K562 (cell line): ENCODE data around the gene TNFAIP8L2. TPM values are rescaled to one million over a fixed set of nuclear protein-coding genes. Genes with fewer than 3 reads are reported as not detected.

Experiments used
- ARID1B ChIP-seq: fragments of 450-650 bp; IDR thresholded peaks from 2 replicates; pipeline ENCODE4 v1.6.1; 2016; ENCODE audit warnings: antibody characterized with exemption, mild to moderate bottlenecking, inconsistent platforms
- ATF4 ChIP-seq: fragments of 450-650 bp; formaldehyde crosslinking; IDR thresholded peaks from 2 replicates; pipeline ENCODE4 v1.4.0; 2022; ENCODE audit warnings: mild to moderate bottlenecking, moderate library complexity
- BDP1 ChIP-seq: IDR thresholded peaks from 3 replicates; pipeline ENCODE4 v1.6.1; 2011; ENCODE audit not compliant: insufficient read length, insufficient read depth
- DIDO1 ChIP-seq: fragments of 450-650 bp; IDR thresholded peaks from 2 replicates; pipeline ENCODE4 v1.6.1; 2016; ENCODE audit warnings: low read depth, missing biosample characterization, missing genetic modification characterization
- ETV1 ChIP-seq: fragments of 450-650 bp; conservative IDR thresholded peaks from 2 replicates; pipeline ENCODE4 v1.6.1; 2016; ENCODE audit warnings: missing genetic modification characterization, control low read depth, low read depth, missing compliant biosample characterization
- EZH2 ChIP-seq: IDR thresholded peaks from 2 replicates; pipeline ENCODE4 v1.6.1; 2012; ENCODE audit warnings: low read depth, mild to moderate bottlenecking, inconsistent platforms, low read length, borderline replicate concordance
- MAFG ChIP-seq: fragments of 450-650 bp; conservative IDR thresholded peaks from 2 replicates; pipeline ENCODE4 v1.6.1; 2016; ENCODE audit warnings: missing genetic modification characterization, missing compliant biosample characterization
- POLR2B ChIP-seq: fragments of 450-650 bp; IDR thresholded peaks from 2 replicates; pipeline ENCODE4 v1.6.1; 2018; ENCODE audit warnings: low read depth; ENCODE audit not compliant: partially characterized antibody
- RFX7 ChIP-seq: fragments of 250-450 bp; sonication (Bioruptor Pico); IDR thresholded peaks from 2 replicates; pipeline ENCODE4 v1.5.1; 2021; ENCODE audit warnings: mild to moderate bottlenecking
- SAP30 ChIP-seq: fragments of 200-600 bp; sonication (generic); IDR thresholded peaks from 2 replicates; pipeline ENCODE4 v1.6.1; 2012; ENCODE audit warnings: borderline replicate concordance, low read depth, mild to moderate bottlenecking, moderate library complexity, low read length, control low read depth, inconsistent platforms; ENCODE audit not compliant: insufficient read depth, poor library complexity, severe bottlenecking
- ZNF274 ChIP-seq: IDR thresholded peaks from 2 replicates; pipeline ENCODE4 v1.6.1; 2011; ENCODE audit warnings: low read depth, mild to moderate bottlenecking, low read length, moderate library complexity, borderline replicate concordance
- ZNF311 ChIP-seq: fragments of 250-450 bp; sonication (Bioruptor Pico); IDR thresholded peaks from 2 replicates; pipeline ENCODE4 v1.4.0; 2020; ENCODE audit warnings: mild to moderate bottlenecking, moderate library complexity
- ZNF324 ChIP-seq: fragments of 250-450 bp; sonication (Bioruptor Pico); IDR thresholded peaks from 2 replicates; pipeline ENCODE4 v1.4.0; 2020; ENCODE audit warnings: mild to moderate bottlenecking
- ZNF384 ChIP-seq: IDR thresholded peaks from 2 replicates; pipeline ENCODE4 v1.6.1; 2012; ENCODE audit warnings: low read depth, low read length, improper control_type of control experiment
- ZNF77 ChIP-seq: fragments of 250-450 bp; sonication (Bioruptor Pico); IDR thresholded peaks from 2 replicates; pipeline ENCODE4 v1.5.0; 2020
- polyA plus RNA-seq, 8 experiments: library from polyadenylated mRNA; depleted of rRNA in 4 of 8; stranded (reverse) in 5 of 8; unstranded in 3 of 8; fragments of >200 nt; fragmentation: Nextera tagmentation in 2 of 8; fragmentation: Illumina TruSeq in 1 of 8; extraction: Ambion mirVana in 2 of 8; extraction: Trizol in 1 of 8; gene quantifications; 2 replicates each; pipeline versions ENCODE4 v1.2.1 to v1.2.3, GENCODE V29; 2011 to 2014; ENCODE audit warnings: inconsistent platforms in 1 of 8, missing spikeins in 1 of 8
- total RNA-seq, 7 experiments: library from RNA; depleted of rRNA in 6 of 7; stranded (reverse); fragments of >200 nt in 6 of 7; fragmentation: Illumina TruSeq in 2 of 7; extraction: Trizol in 2 of 7; gene quantifications; 2 replicates each; pipeline versions ENCODE4 v1.2.1 to v1.2.3, GENCODE V29; 2011 to 2021; ENCODE audit warnings: low replicate concordance in 1 of 7
- TF ChIP-seq, protein P1 (sequence below): fragments of 450-650 bp; formaldehyde crosslinking; IDR thresholded peaks from 2 replicates; pipeline ENCODE4 v1.4.0; 2020; ENCODE audit warnings: mild to moderate bottlenecking, moderate library complexity

TNFAIP8L2 gene
- total and polyA plus RNA-seq, 9 of the 15 experiments (the other 6 are each of a cell fraction or from before 2014, with no cell fraction given): 0.05 to 1.7 (median 0.52) TPM

- TF ChIP-seq SAP30 (peak; percentile 59), ZNF77 (no peak), RFX7 (CRISPR knock-in tag) (no peak), POLR2B (peak; percentile 83), ARID1B (no peak; the same call in 1 of the 2 replicates), DIDO1 (peak; percentile 79), BDP1 (no peak), ZNF324 (CRISPR knock-in tag) (no peak), ZNF311 (CRISPR knock-in tag) (no peak), ZNF274 (no peak), ETV1 (peak; percentile 92), ZNF384 (0 out of 2 replicates have a peak, but pooled peaks have one; percentile 21), EZH2 (no peak), ATF4 (CRISPR knock-in tag) (no peak), MAFG (tag) (no peak)
- TF ChIP-seq, protein P1, sequence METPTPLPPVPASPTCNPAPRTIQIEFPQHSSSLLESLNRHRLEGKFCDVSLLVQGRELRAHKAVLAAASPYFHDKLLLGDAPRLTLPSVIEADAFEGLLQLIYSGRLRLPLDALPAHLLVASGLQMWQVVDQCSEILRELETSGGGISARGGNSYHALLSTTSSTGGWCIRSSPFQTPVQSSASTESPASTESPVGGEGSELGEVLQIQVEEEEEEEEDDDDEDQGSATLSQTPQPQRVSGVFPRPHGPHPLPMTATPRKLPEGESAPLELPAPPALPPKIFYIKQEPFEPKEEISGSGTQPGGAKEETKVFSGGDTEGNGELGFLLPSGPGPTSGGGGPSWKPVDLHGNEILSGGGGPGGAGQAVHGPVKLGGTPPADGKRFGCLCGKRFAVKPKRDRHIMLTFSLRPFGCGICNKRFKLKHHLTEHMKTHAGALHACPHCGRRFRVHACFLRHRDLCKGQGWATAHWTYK (CRISPR knock-in tag): 0 out of 2 replicates have a peak, but pooled peaks have one; percentile 77
Measured at GRCh38 chr1:151189637-151190445, 33.4 kb downstream of the TNFAIP8L2 start, which contains the start of gene VPS72 (continued).
